Mesendoderm (in vitro differentiated cells): ENCODE results near the gene KRTAP19-7. TPM values are rescaled to one million over a fixed set of nuclear protein-coding genes. Genes with fewer than 3 reads are reported as not detected.
A peak's percentile ranks its signal among the peaks of the same experiment; 100 is the strongest.

Experiments
- DNase-seq: peaks from one replicate; pipeline ENCODE4 v3.0.0; 2013
- H2AK5ac ChIP-seq: 2 replicates; pipeline ENCODE4 v1.6.1; 2013; ENCODE audit warnings: low read length, inconsistent platforms
- H2BK120ac ChIP-seq: 2 replicates; pipeline ENCODE4 v1.6.1; 2013; ENCODE audit warnings: low read depth, mild to moderate bottlenecking, low read length, moderate library complexity, mixed read lengths
- H2BK15ac ChIP-seq: replicated peaks from 2 replicates; pipeline ENCODE4 v1.6.1; 2013; ENCODE audit warnings: low read depth, mild to moderate bottlenecking, moderate library complexity
- H2BK5ac ChIP-seq: 2 replicates; pipeline ENCODE4 v1.6.1; 2013; ENCODE audit warnings: low read length, inconsistent platforms
- H3K18ac ChIP-seq: 2 replicates; pipeline ENCODE4 v1.6.1; 2013; ENCODE audit warnings: mild to moderate bottlenecking, low read length, mixed read lengths
- H3K23ac ChIP-seq: one replicate; pipeline ENCODE4 v1.6.1; 2013; ENCODE audit warnings: low read length
- H3K27ac ChIP-seq: 2 replicates; pipeline ENCODE4 v1.5.1; 2013; ENCODE audit warnings: low read depth, mild to moderate bottlenecking, inconsistent platforms, low read length, moderate library complexity
- H3K27me3 ChIP-seq: 2 replicates; pipeline ENCODE4 v1.6.1; 2013; ENCODE audit warnings: low read length, control low read depth, mild to moderate bottlenecking, inconsistent platforms; ENCODE audit not compliant: insufficient read depth, poor library complexity
- H3K36me3 ChIP-seq: 2 replicates; pipeline ENCODE4 v1.6.1; 2013; ENCODE audit warnings: low read length, inconsistent platforms; ENCODE audit not compliant: control insufficient read depth, insufficient read depth
- H3K4ac ChIP-seq: one replicate; pipeline ENCODE4 v1.6.1; 2013; ENCODE audit warnings: low read depth, mild to moderate bottlenecking, low read length, moderate library complexity
- H3K4me1 ChIP-seq: 2 replicates; pipeline ENCODE4 v1.6.1; 2013; ENCODE audit warnings: low read depth, low read length, inconsistent platforms; ENCODE audit not compliant: control insufficient read depth
- H3K4me2 ChIP-seq: 2 replicates; pipeline ENCODE4 v1.6.1; 2013; ENCODE audit warnings: low read length
- H3K4me3 ChIP-seq: 2 replicates; pipeline ENCODE4 v1.5.1; 2013; ENCODE audit warnings: mild to moderate bottlenecking, low read length
- H3K56ac ChIP-seq: one replicate; pipeline ENCODE4 v1.6.1; 2013; ENCODE audit warnings: low read length
- H3K79me1 ChIP-seq: 2 replicates; pipeline ENCODE4 v1.6.1; 2013; ENCODE audit warnings: low read length, inconsistent platforms
- H3K79me2 ChIP-seq: 2 replicates; pipeline ENCODE4 v1.6.1; 2013; ENCODE audit warnings: mild to moderate bottlenecking, low read length; ENCODE audit not compliant: control insufficient read depth, insufficient read depth
- H3K9ac ChIP-seq: 2 replicates; pipeline ENCODE4 v1.6.1; 2013; ENCODE audit warnings: low read length, inconsistent platforms
- H4K5ac ChIP-seq: one replicate; pipeline ENCODE4 v1.6.1; 2013; ENCODE audit warnings: low read length
- H4K8ac ChIP-seq: one replicate; pipeline ENCODE4 v1.6.1; 2013; ENCODE audit warnings: low read depth, mild to moderate bottlenecking, control low read depth, low read length, moderate library complexity
- WGBS: extraction: QIAGEN DNeasy Blood & Tissue Kit; methylation state at CpG from one replicate; pipeline ENCODE4 v1.1.7; 2013; ENCODE audit warnings: low lambda C conversion rate, missing lambda C conversion rate; ENCODE audit not compliant: insufficient coverage; ENCODE audit errors: extremely low coverage; 5-methylcytosine and 5-hydroxymethylcytosine counted together
- polyA plus RNA-seq, 2 experiments: library from polyadenylated mRNA; stranded (reverse); fragments of 200-250 nt; gene quantifications; one replicate each; pipeline ENCODE4 v1.2.3, GENCODE V29; 2013

Gene KRTAP19-7
- not detected for polyA plus RNA-seq (2013, experiment 1 of 2)
- polyA plus RNA-seq (2013, experiment 2 of 2) = not detected

GRCh38 chr21:30561264-30561895 is at the start of gene KRTAP19-7:
KRTAP19-7 (minus strand) TSS chr21:30561314; CDS start chr21:30561289, 25 bp downstream.
- no peaks in the 10 kb centered on the region for H3K79me2 ChIP-seq
- H3K9ac ChIP-seq = no peak within 1 kb of the TSS
- no peak within 1 kb of the TSS for H2BK5ac ChIP-seq
- H3K4ac ChIP-seq = no peak within 1 kb of the TSS
- no peak within 1 kb of the TSS for H3K18ac ChIP-seq
- H3K27me3 ChIP-seq = no peaks in the 10 kb centered on the region
- no peak within 1 kb of the TSS for H2BK15ac ChIP-seq
- no peak within 1 kb of the TSS for H3K4me2 ChIP-seq
- no peak for DNase-seq
- no peak within 1 kb of the TSS for H4K8ac ChIP-seq
- no peaks in the 10 kb centered on the region for H3K36me3 ChIP-seq
- whole genome bisulfite sequencing = no CpG with 5 or more reads among the region's 2 CpGs
- H3K4me3 ChIP-seq = no peak within 1 kb of the TSS
- H3K79me1 ChIP-seq = no peaks in the 10 kb centered on the region
- H3K27ac ChIP-seq = no peak within 1 kb of the TSS
- no peaks in the 10 kb centered on the region for H3K4me1 ChIP-seq
- no peak within 1 kb of the TSS for H2BK120ac ChIP-seq
- no peak within 1 kb of the TSS for H4K5ac ChIP-seq
- H3K56ac ChIP-seq = no peak within 1 kb of the TSS
- H2AK5ac ChIP-seq = no peak within 1 kb of the TSS
- no peak within 1 kb of the TSS for H3K23ac ChIP-seq

DNA sequence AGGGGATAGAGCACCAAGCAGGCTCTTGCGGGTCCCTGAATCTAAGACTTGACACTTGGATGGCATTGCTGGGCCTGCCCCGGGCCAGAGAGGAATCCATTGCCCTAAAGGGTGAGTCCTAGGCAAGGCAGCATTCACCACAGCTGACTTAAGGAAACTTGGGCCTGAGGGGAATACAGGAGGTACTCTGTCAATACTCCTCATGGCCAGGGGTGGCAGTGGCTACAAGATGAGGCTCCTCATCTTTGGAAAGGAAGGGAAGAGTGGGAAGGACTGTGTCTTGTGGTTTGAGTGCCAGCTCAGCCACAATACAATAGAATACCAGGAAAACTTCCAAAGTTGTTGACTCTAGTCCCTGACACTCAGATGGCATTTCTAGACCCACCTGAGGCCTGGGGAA is 44.9 kb upstream of the KRTAP19-7 start:
- Histone ChIP-seq H3K4me2 (no peak overlapping the region), H3K79me1 (no peaks in the 10 kb centered on the region), H2AK5ac (no peak overlapping the region), H4K5ac (no peak overlapping the region), H3K23ac (no peak overlapping the region), H3K18ac (no peak overlapping the region), H3K27ac (no peak overlapping the region), H3K27me3 (no peaks in the 10 kb centered on the region), H3K36me3 (no peaks in the 10 kb centered on the region), H3K9ac (no peak overlapping the region), H4K8ac (no peak overlapping the region), H3K56ac (no peak overlapping the region), H2BK120ac (no peak overlapping the region), H3K79me2 (no peaks in the 10 kb centered on the region), H2BK15ac (no peak overlapping the region), H3K4ac (no peak overlapping the region), H2BK5ac (no peak overlapping the region), H3K4me1 (no peaks in the 10 kb centered on the region), H3K4me3 (no peak overlapping the region)
- DNase-seq = peak; percentile 60
- no CpG with 5 or more reads among the region's 2 CpGs for WGBS

DNA sequence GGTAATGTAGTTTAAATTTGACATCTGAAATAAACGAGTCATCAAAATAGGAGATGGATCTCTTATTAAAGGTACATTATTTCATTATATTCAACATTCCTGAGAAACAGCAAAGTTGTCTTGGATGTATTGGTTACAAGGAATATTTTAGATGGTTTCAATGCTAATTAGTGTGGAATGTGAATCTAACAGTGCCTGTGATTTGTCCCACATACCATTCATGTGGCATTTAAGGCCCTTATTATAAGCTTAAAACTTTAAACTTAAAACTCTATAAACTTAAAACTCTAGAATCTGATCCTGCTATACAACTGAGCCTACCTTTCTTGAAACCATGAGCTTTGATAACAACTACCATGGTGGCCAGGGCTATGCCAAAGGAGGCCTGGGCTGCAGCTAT is 39.7 kb upstream of the KRTAP19-7 start, which contains the start of gene KRTAP22-1:
KRTAP22-1 (plus strand) TSS at position 301 of the 400 bp plus-strand sequence.
- Histone ChIP-seq H2BK120ac (no peak within 1 kb of the TSS), H3K56ac (no peak within 1 kb of the TSS), H2BK15ac (no peak within 1 kb of the TSS), H3K4me3 (no peak within 1 kb of the TSS), H2AK5ac (no peak within 1 kb of the TSS), H3K4ac (no peak within 1 kb of the TSS), H3K4me1 (no peaks in the 10 kb centered on the region), H3K9ac (no peak within 1 kb of the TSS), H4K8ac (no peak within 1 kb of the TSS), H3K36me3 (no peaks in the 10 kb centered on the region), H3K27ac (no peak within 1 kb of the TSS), H3K18ac (no peak within 1 kb of the TSS), H3K79me2 (no peaks in the 10 kb centered on the region), H3K4me2 (no peak within 1 kb of the TSS), H2BK5ac (no peak within 1 kb of the TSS), H3K23ac (no peak within 1 kb of the TSS), H3K79me1 (no peaks in the 10 kb centered on the region), H4K5ac (no peak within 1 kb of the TSS), H3K27me3 (no peaks in the 10 kb centered on the region)
- no peak for DNase-seq
- no CpG with 5 or more reads among the region's 1 CpG for WGBS

DNA sequence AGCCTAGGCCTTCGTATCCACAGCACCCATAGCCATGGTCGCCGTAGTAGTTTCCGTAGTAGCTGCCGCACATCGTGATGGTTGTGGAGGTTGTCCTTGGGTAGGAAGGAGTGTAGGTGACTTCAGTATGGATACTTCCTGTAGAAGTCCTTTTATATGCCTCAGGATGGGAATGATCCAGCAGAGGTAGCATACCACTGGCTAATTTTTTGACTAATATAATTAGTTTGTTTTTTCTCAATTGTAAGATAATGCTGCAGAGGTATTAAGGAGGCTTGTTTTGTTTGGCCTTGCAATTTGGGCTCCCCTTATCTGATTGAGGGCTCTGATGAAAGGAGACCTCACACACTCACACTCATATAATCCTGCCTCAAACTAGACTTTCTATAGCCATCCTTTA is 37.7 kb upstream of the KRTAP19-7 start, which contains the start of gene KRTAP6-2:
KRTAP6-2 (minus strand) TSS at position 101 of the 400 bp plus-strand sequence; CDS start at position 73, 28 bp downstream.
- no peak for DNase-seq
- no peak within 1 kb of the TSS for H2AK5ac ChIP-seq
- no peak within 1 kb of the TSS for H3K9ac ChIP-seq
- H3K27me3 ChIP-seq = no peaks in the 10 kb centered on the region
- no peaks in the 10 kb centered on the region for H3K79me2 ChIP-seq
- no peak within 1 kb of the TSS for H2BK5ac ChIP-seq
- H3K27ac ChIP-seq = no peak within 1 kb of the TSS
- H3K23ac ChIP-seq = no peak within 1 kb of the TSS
- H3K56ac ChIP-seq = no peak within 1 kb of the TSS
- no CpG with 5 or more reads among the region's 6 CpGs for WGBS
- no peak within 1 kb of the TSS for H2BK15ac ChIP-seq
- H3K18ac ChIP-seq = no peak within 1 kb of the TSS
- no peak within 1 kb of the TSS for H3K4ac ChIP-seq
- H3K4me2 ChIP-seq = no peak within 1 kb of the TSS
- no peak within 1 kb of the TSS for H3K4me3 ChIP-seq
- H4K8ac ChIP-seq = no peak within 1 kb of the TSS
- H3K36me3 ChIP-seq = no peaks in the 10 kb centered on the region
- no peaks in the 10 kb centered on the region for H3K79me1 ChIP-seq
- no peaks in the 10 kb centered on the region for H3K4me1 ChIP-seq
- no peak within 1 kb of the TSS for H4K5ac ChIP-seq
- no peak within 1 kb of the TSS for H2BK120ac ChIP-seq

DNA sequence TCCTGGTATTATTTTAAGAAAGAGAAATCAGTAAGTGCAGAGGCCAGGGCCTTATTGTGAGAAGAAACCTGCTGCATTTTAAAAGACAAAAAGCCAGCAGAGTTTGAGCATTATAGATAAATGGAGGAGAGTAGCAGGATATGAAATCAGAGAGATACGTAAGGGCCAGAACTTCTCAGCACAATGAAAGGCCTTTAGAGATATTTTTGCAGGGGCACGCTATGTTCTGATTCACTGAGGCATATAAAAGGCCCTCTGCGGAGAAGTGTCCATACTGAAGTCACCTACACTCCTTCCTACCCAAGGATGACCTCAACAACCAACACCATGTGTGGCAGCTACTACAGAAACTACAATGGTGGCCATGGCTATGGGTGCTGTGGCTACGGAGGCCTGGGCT is 31.0 kb upstream of the KRTAP19-7 start, which contains the start of gene KRTAP6-3:
KRTAP6-3 (plus strand) TSS at position 301 of the 400 bp plus-strand sequence; CDS start at position 307, 6 bp downstream.
- no CpG with 5 or more reads among the region's 4 CpGs for WGBS
- H2AK5ac ChIP-seq = no peak within 1 kb of the TSS

DNA sequence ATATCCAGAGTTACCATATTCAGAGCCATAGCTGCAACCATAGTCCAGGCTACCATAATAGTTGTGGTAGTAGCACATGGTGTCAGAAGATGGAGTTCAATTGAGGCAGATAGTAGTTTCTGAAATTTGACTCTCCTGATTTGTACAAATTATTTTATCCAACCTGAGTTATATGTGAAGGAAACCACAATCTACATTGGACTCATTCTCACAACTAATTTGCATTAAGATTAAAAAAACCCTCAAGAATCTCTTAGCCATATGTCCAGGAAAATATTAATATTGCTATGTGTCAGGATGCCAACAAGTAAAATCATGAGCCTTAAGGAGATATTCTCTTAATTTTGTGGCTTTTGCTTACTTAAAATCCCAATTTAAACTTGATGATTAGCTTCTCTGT is 29.2 kb upstream of the KRTAP19-7 start, which contains the start of gene KRTAP22-2:
KRTAP22-2 (minus strand) TSS at position 101 of the 400 bp plus-strand sequence.
- no peak within 1 kb of the TSS for H3K56ac ChIP-seq
- DNase-seq = no peak
- no peak within 1 kb of the TSS for H3K18ac ChIP-seq
- no peak within 1 kb of the TSS for H3K4me3 ChIP-seq
- H3K23ac ChIP-seq = no peak within 1 kb of the TSS
- no peak within 1 kb of the TSS for H4K8ac ChIP-seq
- H3K27me3 ChIP-seq = no peaks in the 10 kb centered on the region
- H4K5ac ChIP-seq = no peak within 1 kb of the TSS
- H3K36me3 ChIP-seq = no peaks in the 10 kb centered on the region
- no peaks in the 10 kb centered on the region for H3K79me1 ChIP-seq
- H3K27ac ChIP-seq = no peak within 1 kb of the TSS
- H3K79me2 ChIP-seq = no peaks in the 10 kb centered on the region
- no peak within 1 kb of the TSS for H2AK5ac ChIP-seq
- no peak within 1 kb of the TSS for H2BK5ac ChIP-seq
- H3K9ac ChIP-seq = no peak within 1 kb of the TSS
- H2BK15ac ChIP-seq = no peak within 1 kb of the TSS
- no peak within 1 kb of the TSS for H2BK120ac ChIP-seq
- no peak within 1 kb of the TSS for H3K4me2 ChIP-seq
- H3K4me1 ChIP-seq = no peaks in the 10 kb centered on the region
- H3K4ac ChIP-seq = no peak within 1 kb of the TSS

More for the DNA sequence above, 31.0 kb upstream of the KRTAP19-7 start, which contains the start of gene KRTAP6-3:
- no peak within 1 kb of the TSS for H3K4me2 ChIP-seq
- H3K23ac ChIP-seq = no peak within 1 kb of the TSS
- no peak within 1 kb of the TSS for H3K56ac ChIP-seq
- no peak within 1 kb of the TSS for H3K9ac ChIP-seq
- H3K27ac ChIP-seq = no peak within 1 kb of the TSS
- no peak for DNase-seq
- H3K4me1 ChIP-seq = no peaks in the 10 kb centered on the region
- H4K5ac ChIP-seq = no peak within 1 kb of the TSS
- H3K18ac ChIP-seq = no peak within 1 kb of the TSS
- no peaks in the 10 kb centered on the region for H3K79me1 ChIP-seq
- no peak within 1 kb of the TSS for H2BK15ac ChIP-seq
- no peak within 1 kb of the TSS for H3K4me3 ChIP-seq
- no peaks in the 10 kb centered on the region for H3K36me3 ChIP-seq
- H3K79me2 ChIP-seq = no peaks in the 10 kb centered on the region
- H3K27me3 ChIP-seq = no peaks in the 10 kb centered on the region
- H2BK5ac ChIP-seq = no peak within 1 kb of the TSS
- H2BK120ac ChIP-seq = no peak within 1 kb of the TSS
- H3K4ac ChIP-seq = no peak within 1 kb of the TSS
- no peak within 1 kb of the TSS for H4K8ac ChIP-seq
